CD4-positive, alpha-beta T cell treated with Interleukin-17A for 1 hour (primary cell): ENCODE results near the gene LYRM4.

Experiments used
- DNase-seq: peaks from one replicate; pipeline ENCODE4 v3.0.0-alpha.2; 2020

Gene LYRM4

GRCh38 chr6:5260661-5261544, at the start of gene LYRM4, which contains the start of gene FARS2:
TSS of gene LYRM4 (minus strand) at chr6:5260950. CDS start at chr6:5260733, 217 bp downstream.
TSS of gene FARS2 (plus strand) at chr6:5261513.
- peak; percentile 92 for DNase-seq

- DNase-seq: no peak
These were observed 47.3 kb upstream of the LYRM4 start for GRCh38 chr6:5308066-5308465.

GRCh38 chr6:5307058-5307457, 46.3 kb upstream of the LYRM4 start:
- no peak for DNase-seq

GRCh38 chr6:5305968-5306626, 45.3 kb upstream of the LYRM4 start:
- no peak for DNase-seq

- DNase-seq: no peak
These were observed 42.9 kb upstream of the LYRM4 start for GRCh38 chr6:5303682-5304081.

GRCh38 chr6:5302995-5303622, 42.4 kb upstream of the LYRM4 start:
- DNase-seq: peak; percentile 71

- peak; percentile 20 for DNase-seq
These were observed 41.6 kb upstream of the LYRM4 start for GRCh38 chr6:5302220-5302946.

GRCh38 chr6:5300206-5300764, 39.5 kb upstream of the LYRM4 start:
- no peak for DNase-seq

GRCh38 chr6:5295623-5296022, 34.9 kb upstream of the LYRM4 start:
- DNase-seq: no peak

- no peak for DNase-seq
These were observed 33.9 kb upstream of the LYRM4 start for GRCh38 chr6:5294392-5295211.

GRCh38 chr6:5293692-5294091, 32.9 kb upstream of the LYRM4 start:
- DNase-seq: no peak

GRCh38 chr6:5292154-5292553, 31.4 kb upstream of the LYRM4 start:
- no peak for DNase-seq

GRCh38 chr6:5290500-5290899, 29.8 kb upstream of the LYRM4 start:
- DNase-seq: no peak

GRCh38 chr6:5290097-5290496, 29.3 kb upstream of the LYRM4 start:
- DNase-seq: no peak

GRCh38 chr6:5287966-5288297, 27.2 kb upstream of the LYRM4 start:
- DNase-seq: no peak

GRCh38 chr6:5287205-5287965, 26.6 kb upstream of the LYRM4 start:
- no peak for DNase-seq

GRCh38 chr6:5286780-5287179, 26.0 kb upstream of the LYRM4 start:
- no peak for DNase-seq

- no peak for DNase-seq
These were observed 24.8 kb upstream of the LYRM4 start for GRCh38 chr6:5285526-5285925.

- DNase-seq: no peak
These were observed 24.3 kb upstream of the LYRM4 start for GRCh38 chr6:5285081-5285480.

GRCh38 chr6:5282191-5282623, 21.5 kb upstream of the LYRM4 start:
- no peak for DNase-seq

- no peak for DNase-seq
These were observed 20.2 kb upstream of the LYRM4 start for GRCh38 chr6:5280920-5281319.
